GM06990 (cell line): ENCODE measurements around the gene SENP5.

Source experiments
- DNase-seq: peaks from one replicate; pipeline ENCODE4 v3.0.0-alpha.2; 2011; ENCODE audit not compliant: insufficient read length; ENCODE audit errors: extremely low read depth
- H3K27me3 ChIP-seq: replicated peaks from 2 replicates; pipeline ENCODE4 v1.6.0; 2011; ENCODE audit warnings: low read length; ENCODE audit not compliant: control insufficient read depth, insufficient read depth
- H3K36me3 ChIP-seq: 2 replicates; pipeline ENCODE4 v1.5.1; 2011; ENCODE audit warnings: low read length; ENCODE audit not compliant: control insufficient read depth, insufficient read depth
- H3K4me3 ChIP-seq: replicated peaks from 2 replicates; pipeline ENCODE4 v1.5.1; 2011; ENCODE audit warnings: low read depth, mild to moderate bottlenecking, control low read depth, low read length
- CTCF ChIP-seq: IDR thresholded peaks from 2 replicates; pipeline ENCODE4 v1.5.1; 2011; ENCODE audit warnings: low read length, control low read depth, mild to moderate bottlenecking, inconsistent platforms; ENCODE audit not compliant: insufficient read depth, poor library complexity, severe bottlenecking

The SENP5 gene

GRCh38 chr3:196886144-196886543 lies 18.4 kb downstream of the SENP5 start:
- no peak overlapping the region for H3K4me3 ChIP-seq
- H3K27me3 ChIP-seq = no peaks in the 10 kb centered on the region
- no peaks in the 10 kb centered on the region for H3K36me3 ChIP-seq
- DNase-seq = no peak
- no peak for TF ChIP-seq CTCF

- no peaks in the 10 kb centered on the region; the same call in 1 of the 2 replicates for H3K36me3 ChIP-seq
- TF ChIP-seq CTCF = no peak
Observed at GRCh38 chr3:196889844-196890708, 22.4 kb downstream of the SENP5 start.

GRCh38 chr3:196894557-196895295 lies 27.0 kb downstream of the SENP5 start:
- TF ChIP-seq CTCF = no peak
- DNase-seq = no peak
- H3K36me3 ChIP-seq = no peaks in the 10 kb centered on the region; the same call in 1 of the 2 replicates

More at GRCh38 chr3:196889844-196890708, 22.4 kb downstream of the SENP5 start:
- no peak overlapping the region for H3K4me3 ChIP-seq
- no peaks in the 10 kb centered on the region for H3K27me3 ChIP-seq
- no peak for DNase-seq

GRCh38 chr3:196896229-196896628 lies 28.5 kb downstream of the SENP5 start:
- no peak for TF ChIP-seq CTCF

More at GRCh38 chr3:196894557-196895295, 27.0 kb downstream of the SENP5 start:
- Histone ChIP-seq H3K27me3 (no peaks in the 10 kb centered on the region), H3K4me3 (no peak overlapping the region)

GRCh38 chr3:196901768-196902167 lies 34.0 kb downstream of the SENP5 start:
- Histone ChIP-seq H3K27me3 (no peaks in the 10 kb centered on the region), H3K4me3 (no peak overlapping the region), H3K36me3 (peaks cover 10% of the 10 kb centered on the region)
- no peak for TF ChIP-seq CTCF
- DNase-seq = no peak

More at GRCh38 chr3:196896229-196896628, 28.5 kb downstream of the SENP5 start:
- H3K36me3 ChIP-seq = no peaks in the 10 kb centered on the region; the same call in 1 of the 2 replicates
- H3K4me3 ChIP-seq = no peak overlapping the region
- no peak for DNase-seq
- H3K27me3 ChIP-seq = no peaks in the 10 kb centered on the region
